RWPE2 (cell line): Measurements from ENCODE around the gene CLEC6A.

ENCODE experiments used
- ATAC-seq: fragments of 200-7000 bp; cut with Tn5 transposase; 3 replicates; pipeline ENCODE4 v1.9.1; 2021; ENCODE audit warnings: low read depth
- DNase-seq: peaks from one replicate; pipeline ENCODE4 v3.0.0-alpha.2; 2020; ENCODE audit warnings: low spot score
- H3K27ac ChIP-seq: fragments of 450-650 bp; 2 replicates; pipeline ENCODE4 v1.5.1; 2017; ENCODE audit warnings: mild to moderate bottlenecking; ENCODE audit not compliant: poor library complexity, severe bottlenecking
- H3K27me3 ChIP-seq: fragments of 250-450 bp; sonication (Bioruptor Pico); 2 replicates; pipeline ENCODE4 v1.5.1; 2021; ENCODE audit warnings: mild to moderate bottlenecking, moderate library complexity; ENCODE audit not compliant: insufficient read depth, poor library complexity, severe bottlenecking
- H3K36me3 ChIP-seq: fragments of 250-450 bp; sonication (Bioruptor Pico); 2 replicates; pipeline ENCODE4 v1.5.1; 2020; ENCODE audit warnings: low read depth, mild to moderate bottlenecking, moderate library complexity
- H3K4me1 ChIP-seq: fragments of 250-450 bp; sonication (Bioruptor Pico); 2 replicates; pipeline ENCODE4 v1.5.1; 2021; ENCODE audit warnings: mild to moderate bottlenecking, moderate library complexity; ENCODE audit not compliant: insufficient read depth, poor library complexity, severe bottlenecking
- H3K4me3 ChIP-seq: fragments of 250-450 bp; sonication (Bioruptor Pico); 2 replicates; pipeline ENCODE4 v1.5.1; 2021; ENCODE audit warnings: mild to moderate bottlenecking, moderate library complexity; ENCODE audit not compliant: severe bottlenecking
- H3K9me3 ChIP-seq: fragments of 250-450 bp; sonication (Bioruptor Pico); 2 replicates; pipeline ENCODE4 v1.5.1; 2021; ENCODE audit warnings: mild to moderate bottlenecking, moderate library complexity; ENCODE audit not compliant: severe bottlenecking
- TF ChIP-seq, protein P1 (sequence below): fragments of 450-650 bp; IDR thresholded peaks from one replicate; pipeline ENCODE4 v1.5.1; 2017; ENCODE audit warnings: mild to moderate bottlenecking, moderate library complexity; ENCODE audit not compliant: poor library complexity, severe bottlenecking

CLEC6A gene

DNA sequence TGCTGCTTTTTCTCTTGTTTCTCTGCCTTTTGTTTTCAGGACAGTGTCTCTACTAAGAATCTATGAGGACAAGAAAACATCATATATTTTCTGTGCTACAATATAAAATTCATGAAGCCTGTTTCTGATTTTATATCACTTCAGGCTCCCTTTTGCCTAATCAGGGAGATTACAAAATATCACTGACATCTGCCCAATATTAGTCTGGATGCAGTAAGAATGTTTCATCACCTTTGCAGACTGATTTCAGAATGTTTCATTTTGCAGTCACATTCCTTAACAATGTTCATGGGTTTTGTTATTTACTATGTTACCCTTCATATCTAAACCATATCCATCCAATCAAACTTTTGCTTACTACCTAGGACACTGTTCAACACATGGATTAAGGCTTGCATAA is 491 bp upstream of the CLEC6A start:
- Histone ChIP-seq H3K27me3 (no peaks in the 10 kb centered on the region), H3K9me3 (no peaks in the 10 kb centered on the region), H3K36me3 (no peaks in the 10 kb centered on the region), H3K4me3 (no peak overlapping the region), H3K27ac (no peak overlapping the region), H3K4me1 (no peaks in the 10 kb centered on the region)
- TF ChIP-seq, protein P1, sequence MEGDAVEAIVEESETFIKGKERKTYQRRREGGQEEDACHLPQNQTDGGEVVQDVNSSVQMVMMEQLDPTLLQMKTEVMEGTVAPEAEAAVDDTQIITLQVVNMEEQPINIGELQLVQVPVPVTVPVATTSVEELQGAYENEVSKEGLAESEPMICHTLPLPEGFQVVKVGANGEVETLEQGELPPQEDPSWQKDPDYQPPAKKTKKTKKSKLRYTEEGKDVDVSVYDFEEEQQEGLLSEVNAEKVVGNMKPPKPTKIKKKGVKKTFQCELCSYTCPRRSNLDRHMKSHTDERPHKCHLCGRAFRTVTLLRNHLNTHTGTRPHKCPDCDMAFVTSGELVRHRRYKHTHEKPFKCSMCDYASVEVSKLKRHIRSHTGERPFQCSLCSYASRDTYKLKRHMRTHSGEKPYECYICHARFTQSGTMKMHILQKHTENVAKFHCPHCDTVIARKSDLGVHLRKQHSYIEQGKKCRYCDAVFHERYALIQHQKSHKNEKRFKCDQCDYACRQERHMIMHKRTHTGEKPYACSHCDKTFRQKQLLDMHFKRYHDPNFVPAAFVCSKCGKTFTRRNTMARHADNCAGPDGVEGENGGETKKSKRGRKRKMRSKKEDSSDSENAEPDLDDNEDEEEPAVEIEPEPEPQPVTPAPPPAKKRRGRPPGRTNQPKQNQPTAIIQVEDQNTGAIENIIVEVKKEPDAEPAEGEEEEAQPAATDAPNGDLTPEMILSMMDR: no peak
- no peak for ATAC-seq
- no peak for DNase-seq

- H3K27ac ChIP-seq: no peak overlapping the region
- no peak for DNase-seq
- no peaks in the 10 kb centered on the region for H3K4me1 ChIP-seq
- TF ChIP-seq, protein P1: no peak
- no peak overlapping the region for H3K4me3 ChIP-seq
- no peak for ATAC-seq
- no peaks in the 10 kb centered on the region for H3K36me3 ChIP-seq
- H3K27me3 ChIP-seq: no peaks in the 10 kb centered on the region
- H3K9me3 ChIP-seq: no peaks in the 10 kb centered on the region
Observed at GRCh38 chr12:8461426-8461825, 5.7 kb downstream of the CLEC6A start.

- ATAC-seq (no peak), DNase-seq (no peak)
- no peak overlapping the region for H3K27ac ChIP-seq
Observed at GRCh38 chr12:8465301-8465996, 9.7 kb downstream of the CLEC6A start.

DNA sequence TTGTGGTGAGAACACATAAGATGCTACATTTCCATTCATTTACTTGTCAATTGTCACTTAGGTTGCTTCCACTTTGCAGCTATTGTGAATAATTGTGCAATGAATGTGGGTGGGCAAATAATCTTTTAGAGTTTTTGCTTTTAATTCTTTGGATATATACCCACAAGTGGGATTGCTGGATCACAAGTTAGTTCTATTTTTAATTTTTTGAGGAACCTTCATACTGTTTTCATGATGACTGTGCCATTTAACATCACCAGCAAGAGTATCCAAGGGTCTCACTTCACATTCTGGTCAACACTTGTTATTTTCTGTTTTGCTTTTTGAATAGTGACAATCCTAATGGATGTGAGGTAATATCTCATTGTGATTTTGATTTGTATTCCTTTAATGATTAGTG is 10.5 kb downstream of the CLEC6A start:
- TF ChIP-seq, protein P1: no peak
- Histone ChIP-seq H3K27me3 (no peaks in the 10 kb centered on the region), H3K27ac (no peak overlapping the region), H3K9me3 (no peaks in the 10 kb centered on the region), H3K36me3 (no peaks in the 10 kb centered on the region), H3K4me3 (no peak overlapping the region), H3K4me1 (no peaks in the 10 kb centered on the region)
- no peak for DNase-seq
- no peak for ATAC-seq

More at GRCh38 chr12:8465301-8465996, 9.7 kb downstream of the CLEC6A start:
- Histone ChIP-seq H3K4me1 (no peaks in the 10 kb centered on the region), H3K4me3 (no peak overlapping the region), H3K36me3 (no peaks in the 10 kb centered on the region), H3K27me3 (no peaks in the 10 kb centered on the region), H3K9me3 (no peaks in the 10 kb centered on the region)
- TF ChIP-seq, protein P1: no peak

DNA sequence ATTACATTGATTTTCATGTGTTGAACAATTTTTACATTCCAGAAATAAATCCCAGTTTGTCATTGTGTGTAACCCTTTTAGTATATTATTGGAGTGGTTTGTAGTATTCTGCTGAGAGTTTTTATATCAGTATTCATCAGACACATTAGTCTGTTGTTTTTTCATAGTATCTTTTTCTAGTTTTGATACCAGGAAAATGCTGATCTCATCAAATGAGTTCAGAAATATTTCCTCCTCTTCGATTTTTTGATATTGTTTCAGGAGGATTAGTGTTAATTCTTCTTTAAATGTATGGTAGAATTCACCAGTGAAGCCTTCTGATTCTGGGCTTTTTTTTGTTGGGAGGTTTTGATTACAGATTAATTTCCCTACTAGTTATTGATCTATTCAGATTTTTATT is 15.3 kb downstream of the CLEC6A start:
- Histone ChIP-seq H3K4me3 (no peak overlapping the region), H3K27ac (no peak overlapping the region), H3K9me3 (no peaks in the 10 kb centered on the region), H3K27me3 (no peaks in the 10 kb centered on the region), H3K4me1 (no peaks in the 10 kb centered on the region), H3K36me3 (no peaks in the 10 kb centered on the region)
- TF ChIP-seq, protein P1: no peak
- no peak for ATAC-seq
- DNase-seq: no peak
